ENCODE results near the gene TIRAP.
A peak's percentile ranks its signal among the peaks of the same experiment; 100 is the strongest.
"Not testable (repeated sequence)": the region's sequence is repeated elsewhere in the genome, so short reads cannot be mapped to it uniquely, and the experiment has no call there.

Gene TIRAP

GRCh38 chr11:126282736-126283591 lies at the start of gene TIRAP:
TSS of gene TIRAP (plus strand) at chr11:126283093. CDS start at chr11:126290895, 7,802 bp downstream.
- peak; percentile 40 for DNase-seq (ENCODE audit: low read depth, low spot score)
- H3K4me3 ChIP-seq (ENCODE audit: low read depth, low read length): peak within 1 kb of the TSS; percentile 63
- TF ChIP-seq, protein P1, sequence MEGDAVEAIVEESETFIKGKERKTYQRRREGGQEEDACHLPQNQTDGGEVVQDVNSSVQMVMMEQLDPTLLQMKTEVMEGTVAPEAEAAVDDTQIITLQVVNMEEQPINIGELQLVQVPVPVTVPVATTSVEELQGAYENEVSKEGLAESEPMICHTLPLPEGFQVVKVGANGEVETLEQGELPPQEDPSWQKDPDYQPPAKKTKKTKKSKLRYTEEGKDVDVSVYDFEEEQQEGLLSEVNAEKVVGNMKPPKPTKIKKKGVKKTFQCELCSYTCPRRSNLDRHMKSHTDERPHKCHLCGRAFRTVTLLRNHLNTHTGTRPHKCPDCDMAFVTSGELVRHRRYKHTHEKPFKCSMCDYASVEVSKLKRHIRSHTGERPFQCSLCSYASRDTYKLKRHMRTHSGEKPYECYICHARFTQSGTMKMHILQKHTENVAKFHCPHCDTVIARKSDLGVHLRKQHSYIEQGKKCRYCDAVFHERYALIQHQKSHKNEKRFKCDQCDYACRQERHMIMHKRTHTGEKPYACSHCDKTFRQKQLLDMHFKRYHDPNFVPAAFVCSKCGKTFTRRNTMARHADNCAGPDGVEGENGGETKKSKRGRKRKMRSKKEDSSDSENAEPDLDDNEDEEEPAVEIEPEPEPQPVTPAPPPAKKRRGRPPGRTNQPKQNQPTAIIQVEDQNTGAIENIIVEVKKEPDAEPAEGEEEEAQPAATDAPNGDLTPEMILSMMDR (IDR thresholded peaks at IDR 0.05; ENCODE audit: low read depth, low read length): no peak
- in situ Hi-C loops (cut with HindIII; ENCODE audit: low sequenced_read_pairs): no loop called here

DNA sequence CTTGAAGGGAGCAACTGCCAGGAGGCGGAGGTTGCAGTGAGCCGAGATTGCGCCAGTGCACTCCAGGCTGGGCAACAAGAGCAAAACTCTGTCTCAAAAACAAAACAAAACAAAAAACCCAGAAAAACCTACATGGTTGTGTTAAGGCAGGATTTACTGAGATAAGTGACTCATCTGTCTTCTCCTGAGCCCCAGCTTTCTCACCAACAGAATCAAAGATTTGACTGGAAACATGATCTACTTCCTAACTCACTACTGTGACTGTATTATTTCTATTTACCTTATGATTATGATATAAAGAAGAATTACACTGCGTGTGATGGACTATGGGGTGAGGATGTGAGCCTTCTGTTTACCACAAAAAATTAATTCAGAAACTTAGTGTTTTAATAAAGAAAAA lies 49.5 kb upstream of the TIRAP start:
- no peak for DNase-seq (ENCODE audit: low read depth, low spot score)
- no peak overlapping the region for H3K4me3 ChIP-seq (ENCODE audit: low read depth, low read length)
- in situ Hi-C loops (cut with HindIII; ENCODE audit: low sequenced_read_pairs): no loop called here
- TF ChIP-seq, protein P1 (IDR thresholded peaks at IDR 0.05; ENCODE audit: low read depth, low read length): no peak

DNA sequence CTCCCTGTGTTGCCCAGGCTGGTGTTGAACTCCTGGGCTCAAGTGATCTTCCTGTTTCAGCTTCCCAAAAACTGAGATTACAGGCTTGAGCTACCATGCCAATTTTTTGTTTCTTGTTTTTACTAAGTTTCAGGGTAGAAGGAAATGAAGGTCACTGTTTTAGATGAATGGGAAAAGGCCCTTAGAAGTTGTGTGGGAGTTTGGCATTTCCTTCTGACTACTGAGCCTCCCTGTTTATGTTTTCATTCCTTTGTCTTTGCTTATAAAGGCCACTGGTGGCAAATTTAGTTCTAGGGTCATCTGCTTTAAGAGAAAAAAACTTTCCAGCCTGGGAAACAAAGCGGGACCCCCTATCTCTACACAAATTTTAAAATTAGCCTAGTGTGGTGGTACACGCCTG lies 36.3 kb upstream of the TIRAP start:
- TF ChIP-seq, protein P1 (IDR thresholded peaks at IDR 0.05; ENCODE audit: low read depth, low read length): no peak
- no peak overlapping the region for H3K4me3 ChIP-seq (ENCODE audit: low read depth, low read length)
- in situ Hi-C loops (cut with HindIII; ENCODE audit: low sequenced_read_pairs): no loop called here
- no peak for DNase-seq (ENCODE audit: low read depth, low spot score)

DNA sequence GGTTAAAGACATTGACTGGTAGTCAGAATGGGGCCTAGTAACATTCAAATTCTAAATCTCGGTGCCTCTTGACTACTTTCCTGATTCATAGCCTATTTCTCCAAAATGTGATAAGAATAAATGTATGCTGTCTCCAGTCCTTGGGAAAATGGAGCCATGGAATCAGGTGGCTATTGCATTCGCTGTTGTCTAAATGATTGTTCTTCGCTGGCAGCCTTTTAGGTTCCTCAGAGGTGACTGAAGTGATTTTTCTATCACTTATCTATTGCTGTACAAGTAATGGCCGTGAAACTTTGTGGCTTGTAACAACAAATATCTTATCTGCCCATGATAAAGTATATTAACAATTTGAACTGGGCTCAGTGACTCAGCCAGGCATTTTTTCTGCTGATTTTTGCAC lies 29.6 kb upstream of the TIRAP start:
- no peak for DNase-seq (ENCODE audit: low read depth, low spot score)
- TF ChIP-seq, protein P1 (IDR thresholded peaks at IDR 0.05; ENCODE audit: low read depth, low read length): no peak
- in situ Hi-C loops (cut with HindIII; ENCODE audit: low sequenced_read_pairs): no loop called here
- no peak overlapping the region for H3K4me3 ChIP-seq (ENCODE audit: low read depth, low read length)

- in situ Hi-C loops (cut with HindIII; ENCODE audit: low sequenced_read_pairs): no loop called here
- H3K4me3 ChIP-seq (ENCODE audit: low read depth, low read length): no peak overlapping the region
- DNase-seq (ENCODE audit: low read depth, low spot score): no peak
- TF ChIP-seq, protein P1 (IDR thresholded peaks at IDR 0.05; ENCODE audit: low read depth, low read length): no peak
Observed at GRCh38 chr11:126254819-126255218, 28.1 kb upstream of the TIRAP start.

GRCh38 chr11:126255507-126255906 lies 27.4 kb upstream of the TIRAP start:
- in situ Hi-C loops (cut with HindIII; ENCODE audit: low sequenced_read_pairs): not testable (repeated sequence)

DNA sequence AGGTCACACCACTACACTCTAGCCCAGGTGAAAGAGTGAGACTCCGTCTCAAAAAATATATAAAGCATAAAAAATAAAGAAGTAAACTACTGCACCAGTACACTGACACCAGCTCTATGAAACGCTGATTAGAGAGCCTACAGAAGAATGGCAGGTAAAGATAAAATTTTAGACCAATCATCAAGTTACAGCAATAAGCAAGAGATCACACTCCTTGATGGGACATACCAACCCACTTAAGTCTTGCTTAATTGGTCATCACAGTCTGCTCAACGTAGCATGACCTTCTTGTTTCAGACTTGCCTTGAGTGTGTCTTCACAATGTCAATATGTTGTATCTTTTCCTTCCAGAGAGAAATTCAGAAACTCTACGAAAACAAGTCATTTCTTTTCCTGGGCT lies 26.7 kb upstream of the TIRAP start:
- in situ Hi-C loops (cut with HindIII; ENCODE audit: low sequenced_read_pairs): no loop called here
- TF ChIP-seq, protein P1 (IDR thresholded peaks at IDR 0.05; ENCODE audit: low read depth, low read length): no peak
- H3K4me3 ChIP-seq (ENCODE audit: low read depth, low read length): no peak overlapping the region
- DNase-seq (ENCODE audit: low read depth, low spot score): no peak

More at GRCh38 chr11:126255507-126255906, 27.4 kb upstream of the TIRAP start:
- not testable (repeated sequence) for DNase-seq (ENCODE audit: low read depth, low spot score); H3K4me3 ChIP-seq (ENCODE audit: low read depth, low read length)
